H1 (cell line): ENCODE results near the gene ZNF613. TPM values are rescaled to one million over a fixed set of nuclear protein-coding genes. Genes with fewer than 3 reads are reported as not detected.

Experiments used
- ATF2 ChIP-seq: IDR thresholded peaks from 2 replicates; pipeline ENCODE4 v1.6.1; 2012; ENCODE audit warnings: low read length, inconsistent platforms
- ATF3 ChIP-seq: IDR thresholded peaks from 2 replicates; pipeline ENCODE4 v1.6.1; 2011; ENCODE audit warnings: low read depth, mild to moderate bottlenecking, low read length; ENCODE audit not compliant: insufficient read depth
- CEBPB ChIP-seq: IDR thresholded peaks from 2 replicates; pipeline ENCODE4 v1.6.1; 2012; ENCODE audit warnings: low read depth, low read length
- CHD2 ChIP-seq: IDR thresholded peaks from 2 replicates; pipeline ENCODE4 v1.6.1; 2012; ENCODE audit warnings: low read length, improper control_type of control experiment
- CHD7 ChIP-seq: fragments of 300-600 bp; sonication (generic); IDR thresholded peaks from 2 replicates; pipeline ENCODE4 v1.7.1; 2012; ENCODE audit warnings: low read length, moderate library complexity, mild to moderate bottlenecking, inconsistent platforms; ENCODE audit not compliant: insufficient replicate concordance
- HDAC6 ChIP-seq: IDR thresholded peaks from one replicate; pipeline ENCODE4 v1.7.1; 2012; ENCODE audit warnings: low read depth, mild to moderate bottlenecking, inconsistent platforms, low read length, moderate library complexity
- KDM4A ChIP-seq: IDR thresholded peaks from one replicate; pipeline ENCODE4 v1.7.1; 2012; ENCODE audit warnings: low read depth, mild to moderate bottlenecking, moderate library complexity, low read length, inconsistent platforms; ENCODE audit not compliant: severe bottlenecking
- polyA plus RNA-seq, 7 experiments: library from polyadenylated mRNA; depleted of rRNA in 3 of 7; stranded (reverse) in 5 of 7; unstranded in 2 of 7; fragments of >200 nt in 5 of 7; fragments of 200-250 nt in 2 of 7; gene quantifications; 1 replicate in 5 of 7; 2 replicates in 1 of 7; 4 replicates in 1 of 7; pipeline versions ENCODE4 v1.2.1 to v1.2.3, GENCODE V29; 2011 to 2013; ENCODE audit warnings: missing spikeins in 2 of 7, mixed read lengths in 2 of 7
- total RNA-seq: library from RNA; stranded (reverse); fragmentation: NEBNext Ultra II Directional; extraction: Animal tissue kit (Norgen Biotek cat#: 25700); gene quantifications from 2 replicates; pipeline ENCODE4 v1.2.1, GENCODE V29; 2021

ZNF613 gene
- total and polyA plus RNA-seq, 2 of the 8 experiments (the other 6 are each of a cell fraction or from before 2014, with no cell fraction given): 4.7 to 14.2 TPM

GRCh38 chr19:51887522-51888498 lies 39.5 kb upstream of the ZNF613 start, which contains the start of gene ZNF577 (continued):
- TF ChIP-seq CHD7: no peak
- TF ChIP-seq ATF2: peak; percentile 78
- TF ChIP-seq CEBPB: peak; percentile 97
- peak; percentile 95 for TF ChIP-seq KDM4A
- no peak for TF ChIP-seq CHD2
- TF ChIP-seq HDAC6: no peak
- peak; percentile 91 for TF ChIP-seq ATF3
